Hematopoietic multipotent progenitor cell treated with erythropoietin and hydrocortisone succinate and interleukin-3 and kit ligand, for 8 days (in vitro differentiated cells): ENCODE results near the gene ZNF862.

Source experiments
- DNase-seq: peaks from one replicate; pipeline ENCODE4 v3.0.0-alpha.2; 2015

The ZNF862 gene

DNA sequence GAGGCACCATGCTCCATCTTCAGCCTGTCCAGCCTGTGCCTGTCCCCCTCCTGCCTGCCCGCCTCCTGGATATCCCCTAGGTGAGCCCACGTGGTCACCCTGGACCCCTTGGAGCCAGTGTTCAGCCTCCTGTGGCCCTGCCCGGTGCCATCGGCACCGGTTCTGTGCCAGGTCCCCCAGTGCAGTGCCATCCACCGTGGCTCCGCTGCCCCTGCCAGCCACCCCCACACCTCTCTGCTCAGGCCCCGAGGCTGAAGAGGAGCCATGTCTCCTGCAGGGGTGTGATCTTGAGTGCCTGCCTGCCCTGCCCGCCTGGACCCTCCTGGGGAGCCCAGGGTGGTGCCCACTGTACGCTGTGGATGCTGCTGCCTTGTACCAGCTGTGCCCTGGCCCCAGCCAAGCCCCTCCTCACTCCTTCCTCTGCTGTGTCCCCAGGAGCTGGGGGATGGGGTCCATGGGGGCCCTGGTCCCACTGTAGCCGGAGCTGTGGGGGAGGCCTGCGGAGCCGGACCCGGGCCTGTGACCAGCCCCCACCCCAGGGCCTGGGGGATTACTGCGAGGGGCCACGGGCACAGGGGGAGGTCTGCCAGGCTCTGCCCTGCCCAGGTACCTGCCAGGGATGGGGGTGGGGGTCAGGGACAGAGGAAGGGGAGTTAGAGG is 26.2 kb upstream of the ZNF862 start:
- no peak for DNase-seq

DNA sequence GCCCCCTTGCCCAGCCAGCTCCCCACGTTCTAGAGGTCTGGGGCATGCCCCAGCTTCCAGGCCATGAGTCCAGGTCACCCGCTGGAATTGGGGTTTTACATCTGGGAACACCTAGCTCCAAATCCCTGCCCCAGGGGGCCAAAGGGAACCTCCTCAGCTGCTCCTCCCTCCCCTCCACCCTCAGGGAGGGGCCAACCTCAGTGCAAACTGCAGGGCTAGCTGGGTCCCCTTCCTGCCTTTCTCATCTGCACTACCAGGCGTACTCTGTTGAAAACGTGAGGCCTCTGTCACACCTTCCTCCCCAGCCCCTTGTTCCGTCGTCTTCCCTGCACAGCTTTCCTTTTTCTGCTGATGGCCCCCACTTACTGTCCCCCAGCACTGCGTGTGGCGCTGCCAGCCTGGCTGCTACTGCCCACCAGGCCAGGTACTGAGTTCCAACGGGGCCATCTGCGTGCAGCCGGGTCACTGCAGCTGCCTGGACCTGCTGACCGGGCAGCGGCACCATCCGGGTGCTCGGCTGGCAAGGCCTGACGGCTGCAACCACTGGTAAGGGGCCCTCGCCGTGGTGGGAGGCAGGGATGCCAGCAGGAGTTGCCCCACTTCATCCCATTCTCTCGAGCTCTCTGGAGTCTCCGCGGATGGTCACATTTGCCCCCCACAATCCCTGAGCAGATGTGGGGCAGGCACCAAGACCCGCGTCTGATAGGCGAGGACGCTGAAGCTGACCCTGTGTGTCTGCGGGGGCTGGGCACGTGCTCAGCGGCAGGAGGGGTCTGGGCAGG is 24.7 kb upstream of the ZNF862 start:
- no peak for DNase-seq

DNA sequence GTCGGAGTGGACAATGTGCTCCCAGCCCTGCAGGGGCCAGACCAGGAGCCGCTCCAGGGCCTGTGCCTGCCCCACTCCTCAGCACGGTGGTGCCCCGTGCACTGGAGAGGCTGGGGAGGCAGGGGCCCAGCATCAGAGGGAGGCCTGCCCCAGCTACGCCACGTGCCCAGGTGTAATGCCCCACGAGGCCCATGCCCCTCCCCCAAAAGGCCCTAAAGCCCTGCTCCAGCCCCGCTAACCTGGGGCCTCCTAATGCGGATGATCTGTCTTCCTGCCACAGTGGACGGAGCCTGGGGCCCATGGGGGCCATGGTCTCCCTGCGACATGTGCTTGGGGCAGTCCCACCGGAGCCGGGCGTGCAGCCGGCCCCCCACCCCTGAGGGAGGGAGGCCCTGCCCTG is 23.7 kb upstream of the ZNF862 start:
- no peak for DNase-seq

DNA sequence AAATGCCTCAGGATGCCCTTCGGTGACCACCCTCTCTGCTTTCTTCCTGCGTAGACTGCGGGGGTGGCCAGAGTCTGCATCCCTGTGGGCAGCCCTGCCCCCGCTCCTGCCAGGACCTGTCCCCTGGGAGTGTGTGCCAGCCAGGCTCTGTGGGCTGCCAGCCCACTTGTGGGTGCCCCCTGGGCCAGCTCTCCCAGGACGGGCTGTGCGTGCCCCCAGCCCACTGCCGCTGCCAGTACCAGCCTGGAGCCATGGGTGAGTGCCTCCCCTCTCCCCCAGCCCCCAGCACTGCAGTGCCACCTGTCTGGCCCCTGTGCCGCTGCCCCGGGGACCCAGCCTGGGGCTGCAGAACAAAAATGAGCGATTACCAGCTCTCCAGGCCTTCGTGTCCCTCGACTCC is 23.1 kb upstream of the ZNF862 start:
- no peak for DNase-seq

DNA sequence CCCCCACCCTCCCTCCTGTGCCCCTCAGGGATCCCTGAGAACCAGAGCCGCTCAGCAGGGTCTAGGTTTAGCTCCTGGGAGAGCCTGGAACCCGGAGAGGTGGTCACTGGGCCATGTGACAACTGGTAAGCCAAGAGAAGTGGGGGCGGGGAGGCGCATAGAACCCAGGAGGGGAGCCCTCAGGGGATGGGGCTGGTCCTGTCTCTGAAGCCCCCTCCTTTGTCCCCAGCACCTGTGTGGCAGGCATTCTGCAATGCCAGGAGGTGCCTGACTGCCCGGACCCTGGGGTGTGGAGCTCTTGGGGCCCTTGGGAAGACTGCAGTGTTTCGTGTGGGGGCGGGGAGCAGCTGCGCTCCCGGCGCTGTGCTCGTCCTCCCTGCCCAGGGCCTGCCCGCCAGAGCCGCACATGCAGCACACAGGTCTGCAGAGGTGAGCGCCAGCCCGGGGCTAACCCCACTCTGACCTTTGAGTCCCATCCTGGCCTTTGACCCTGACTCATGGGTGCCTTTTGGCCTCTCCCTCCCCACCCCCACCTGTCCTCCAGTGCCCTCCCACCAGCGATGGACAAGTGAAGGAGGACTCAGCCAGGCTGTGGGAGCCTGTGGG is 22.4 kb upstream of the ZNF862 start:
- no peak for DNase-seq

DNA sequence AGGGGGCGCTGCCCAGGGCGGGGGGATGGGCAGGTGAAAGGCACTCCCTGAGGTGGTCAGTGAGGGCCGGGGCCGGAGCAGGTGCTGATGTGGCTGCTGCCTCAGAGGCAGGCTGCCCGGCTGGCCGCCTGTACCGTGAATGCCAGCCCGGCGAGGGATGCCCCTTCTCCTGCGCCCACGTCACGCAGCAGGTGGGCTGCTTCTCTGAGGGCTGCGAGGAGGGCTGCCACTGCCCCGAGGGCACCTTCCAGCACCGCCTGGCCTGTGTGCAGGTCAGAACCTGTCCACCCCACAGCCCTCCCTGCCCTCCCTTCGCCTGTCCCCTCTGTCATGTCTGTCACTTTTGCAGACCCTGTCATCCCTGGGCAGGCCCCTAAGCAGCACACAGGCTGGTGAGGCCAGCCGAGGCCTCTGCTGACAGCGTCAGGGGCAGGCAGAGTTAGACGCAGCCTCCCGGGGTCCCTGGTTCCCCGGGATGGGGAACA is 21.9 kb upstream of the ZNF862 start:
- no peak for DNase-seq

DNA sequence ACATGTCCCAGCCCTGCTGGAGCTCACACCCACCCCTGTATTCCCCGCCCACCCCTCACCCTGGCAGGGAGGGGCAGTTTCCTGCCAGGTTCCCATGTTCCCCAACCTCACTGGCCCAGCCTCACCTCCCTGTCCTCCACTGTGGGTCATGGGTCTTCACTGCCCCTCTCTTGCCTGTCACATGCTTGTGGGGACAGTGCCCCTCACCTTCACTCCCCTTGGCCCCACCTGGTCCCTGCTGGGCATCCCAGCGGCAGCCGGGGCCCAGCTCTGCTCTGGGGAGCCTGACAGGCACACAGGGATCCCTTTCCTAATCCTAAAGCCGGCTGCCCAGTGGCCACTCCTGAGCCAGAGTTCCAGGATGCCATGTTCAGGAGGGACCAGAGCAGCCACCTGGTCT is 21.4 kb upstream of the ZNF862 start:
- no peak for DNase-seq

DNA sequence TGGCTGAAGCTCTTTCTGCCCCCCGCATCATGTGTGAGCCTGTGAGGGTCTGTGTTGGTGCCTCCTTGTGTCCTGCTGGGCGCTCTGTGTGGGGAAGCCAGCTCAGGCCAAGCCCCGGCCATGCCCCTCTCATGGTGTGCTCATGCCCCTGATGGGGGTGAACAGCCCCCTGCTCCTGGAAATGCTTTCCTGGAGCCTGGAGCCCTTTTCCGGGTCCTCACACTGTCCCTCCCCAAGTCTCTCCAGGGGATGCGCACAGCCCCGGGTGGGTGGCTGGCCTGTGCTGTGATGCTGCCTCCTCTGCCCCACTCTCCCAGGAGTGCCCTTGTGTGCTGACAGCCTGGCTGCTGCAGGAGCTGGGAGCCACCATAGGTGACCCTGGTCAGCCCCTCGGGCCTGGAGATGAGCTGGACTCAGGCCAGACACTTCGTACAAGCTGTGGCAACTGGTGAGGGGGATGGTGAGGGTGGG is 20.8 kb upstream of the ZNF862 start:
- no peak for DNase-seq

DNA sequence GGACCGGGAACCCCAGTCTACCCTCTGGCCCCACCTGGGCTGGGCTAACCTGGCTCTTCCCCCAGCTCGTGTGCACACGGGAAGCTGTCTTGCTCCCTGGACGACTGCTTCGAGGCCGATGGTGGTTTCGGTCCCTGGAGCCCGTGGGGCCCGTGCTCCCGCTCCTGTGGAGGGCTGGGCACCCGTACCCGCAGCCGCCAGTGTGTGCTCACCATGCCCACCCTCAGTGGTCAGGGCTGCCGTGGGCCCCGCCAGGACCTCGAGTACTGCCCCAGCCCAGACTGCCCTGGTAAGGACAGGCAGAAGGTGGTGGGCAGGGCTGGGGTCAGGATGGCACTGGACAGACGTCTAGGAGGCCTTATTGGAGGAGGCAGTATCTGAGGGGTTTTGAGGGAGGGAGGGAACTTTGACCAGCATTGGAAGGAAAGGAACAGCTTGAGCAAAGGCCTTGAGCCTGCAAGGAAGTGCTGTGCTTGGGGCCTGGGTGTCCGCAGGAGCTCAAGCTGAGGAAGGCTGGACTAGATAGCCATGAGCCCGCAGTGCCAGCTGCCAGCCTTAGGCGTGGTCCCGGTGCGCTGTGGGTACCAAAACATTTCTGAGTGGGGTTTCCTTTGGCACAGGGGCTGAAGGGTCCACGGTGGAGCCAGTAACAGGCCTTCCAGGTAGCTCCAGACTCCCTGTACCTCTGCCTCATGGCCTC is 20.2 kb upstream of the ZNF862 start:
- DNase-seq = no peak

DNA sequence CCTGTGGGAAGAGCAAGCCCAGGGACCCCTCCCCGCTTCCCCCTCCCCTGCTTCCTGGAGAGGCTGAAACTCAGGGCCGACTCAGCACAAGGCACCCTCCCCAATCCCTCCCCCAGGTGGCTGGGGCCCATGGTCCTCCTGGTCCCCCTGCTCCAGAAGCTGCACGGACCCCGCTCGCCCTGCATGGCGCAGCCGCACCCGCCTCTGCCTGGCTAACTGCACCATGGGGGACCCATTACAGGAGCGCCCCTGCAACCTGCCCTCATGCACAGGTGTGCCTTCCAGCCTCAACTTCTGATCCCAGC is 19.7 kb upstream of the ZNF862 start:
- no peak for DNase-seq

DNA sequence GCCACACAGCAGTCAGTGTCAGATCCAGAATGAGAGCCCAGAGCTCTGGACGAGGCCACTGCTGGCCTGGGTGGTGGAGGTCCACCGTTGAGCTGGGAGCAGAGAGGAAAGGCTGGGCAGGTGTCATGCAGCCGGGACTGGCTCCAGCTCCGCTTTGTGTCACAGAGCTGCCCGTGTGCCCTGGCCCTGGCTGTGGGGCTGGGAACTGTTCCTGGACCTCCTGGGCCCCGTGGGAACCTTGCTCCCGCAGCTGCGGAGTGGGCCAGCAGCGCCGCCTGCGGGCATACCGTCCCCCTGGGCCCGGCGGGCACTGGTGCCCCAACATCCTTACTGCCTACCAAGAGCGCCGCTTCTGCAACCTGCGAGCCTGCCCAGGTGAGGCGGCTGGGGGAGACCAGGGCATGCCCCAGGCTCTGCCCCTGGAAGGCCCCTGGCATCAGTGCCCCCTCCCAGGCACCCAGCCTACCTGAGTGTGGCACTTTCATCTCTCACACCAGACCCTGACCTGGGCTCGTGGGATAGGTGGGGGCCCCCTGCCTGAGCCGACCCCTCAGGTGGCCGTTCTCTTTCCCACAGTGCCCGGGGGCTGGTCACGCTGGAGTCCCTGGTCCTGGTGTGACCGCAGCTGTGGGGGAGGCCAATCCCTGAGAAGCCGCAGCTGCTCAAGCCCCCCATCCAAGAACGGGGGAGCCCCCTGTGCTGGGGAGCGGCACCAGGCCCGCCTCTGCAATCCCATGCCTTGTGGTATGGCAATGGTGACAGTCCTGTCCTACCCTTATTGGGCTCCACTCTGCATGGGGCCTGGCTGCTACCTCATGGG is 18.8 kb upstream of the ZNF862 start:
- DNase-seq = no peak

DNA sequence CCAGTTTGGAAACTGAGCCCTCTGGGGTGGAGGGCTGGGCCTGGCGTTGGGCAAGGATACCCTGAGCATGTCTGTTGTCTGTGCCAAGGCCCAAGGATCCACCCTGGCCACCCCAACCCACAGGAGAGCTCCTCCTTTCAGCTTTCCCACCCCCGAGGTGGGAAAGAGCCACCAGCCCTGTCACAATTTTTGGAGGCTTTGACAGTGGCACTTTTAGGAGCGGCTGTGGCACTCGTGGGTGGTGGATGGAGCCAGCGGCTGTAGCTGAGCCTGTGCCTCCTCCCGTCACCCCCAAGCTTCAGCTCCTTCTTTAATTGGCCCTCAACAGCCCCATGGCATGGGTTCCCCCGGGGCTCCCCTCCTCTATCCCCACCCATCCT is 18.2 kb upstream of the ZNF862 start:
- no peak for DNase-seq

DNA sequence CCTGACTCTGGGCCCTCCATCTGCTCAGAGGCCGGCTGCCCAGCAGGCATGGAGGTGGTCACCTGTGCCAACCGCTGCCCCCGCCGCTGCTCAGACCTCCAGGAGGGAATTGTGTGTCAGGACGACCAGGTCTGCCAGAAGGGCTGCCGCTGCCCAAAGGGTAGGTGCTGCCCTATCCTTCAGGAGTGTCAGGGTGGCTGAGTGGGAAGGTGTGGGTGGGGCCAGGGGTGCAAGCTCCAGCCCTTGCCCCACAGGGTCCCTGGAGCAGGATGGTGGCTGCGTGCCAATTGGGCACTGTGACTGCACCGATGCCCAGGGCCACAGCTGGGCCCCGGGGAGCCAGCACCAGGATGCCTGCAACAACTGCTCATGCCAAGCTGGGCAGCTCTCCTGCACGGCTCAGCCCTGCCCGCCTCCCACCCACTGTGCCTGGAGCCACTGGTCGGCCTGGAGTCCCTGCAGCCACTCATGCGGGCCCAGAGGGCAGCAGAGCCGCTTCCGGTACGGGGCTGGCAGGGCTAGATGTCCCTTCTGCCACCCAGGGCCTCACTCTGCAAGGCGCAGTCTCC is 17.5 kb upstream of the ZNF862 start:
- no peak for DNase-seq

DNA sequence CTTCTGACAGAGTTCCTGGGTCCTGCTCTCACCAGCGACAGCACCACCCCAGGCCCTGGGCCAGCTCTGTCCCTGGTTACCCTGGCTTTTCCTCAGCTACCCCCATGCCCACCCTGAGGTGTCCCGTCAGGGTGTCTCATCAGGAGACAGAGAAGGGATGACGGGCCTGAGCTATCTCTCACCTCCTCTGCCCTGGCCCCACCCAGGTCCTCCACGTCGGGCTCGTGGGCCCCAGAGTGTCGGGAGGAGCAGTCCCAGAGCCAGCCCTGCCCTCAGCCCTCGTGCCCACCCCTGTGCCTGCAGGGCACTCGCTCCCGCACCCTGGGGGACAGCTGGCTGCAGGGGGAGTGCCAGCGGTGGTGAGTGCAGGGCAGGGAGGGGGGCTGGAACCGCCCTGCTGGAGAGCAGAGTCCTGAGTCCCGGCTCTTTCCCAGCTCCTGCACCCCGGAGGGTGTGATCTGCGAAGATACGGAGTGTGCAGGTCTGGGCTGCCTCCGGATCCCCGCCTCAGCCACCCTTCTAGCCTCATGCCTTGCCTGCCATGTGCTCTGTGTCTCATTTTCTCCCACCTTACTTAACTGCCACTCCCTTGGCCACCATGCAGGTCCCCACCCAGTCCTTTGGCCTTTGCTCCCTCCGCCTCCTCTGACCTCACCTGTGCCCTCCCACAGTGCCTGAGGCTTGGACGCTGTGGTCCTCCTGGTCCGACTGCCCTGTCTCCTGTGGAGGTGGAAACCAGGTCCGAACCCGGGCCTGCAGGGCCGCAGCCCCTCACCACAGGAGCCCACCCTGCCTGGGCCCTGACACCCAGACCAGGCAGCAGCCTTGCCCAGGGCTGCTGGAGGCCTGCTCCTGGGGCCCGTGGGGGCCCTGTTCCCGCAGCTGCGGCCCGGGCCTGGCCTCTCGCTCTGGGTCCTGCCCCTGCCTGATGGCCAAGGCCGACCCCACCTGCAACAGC is 16.7 kb upstream of the ZNF862 start:
- DNase-seq = no peak

DNA sequence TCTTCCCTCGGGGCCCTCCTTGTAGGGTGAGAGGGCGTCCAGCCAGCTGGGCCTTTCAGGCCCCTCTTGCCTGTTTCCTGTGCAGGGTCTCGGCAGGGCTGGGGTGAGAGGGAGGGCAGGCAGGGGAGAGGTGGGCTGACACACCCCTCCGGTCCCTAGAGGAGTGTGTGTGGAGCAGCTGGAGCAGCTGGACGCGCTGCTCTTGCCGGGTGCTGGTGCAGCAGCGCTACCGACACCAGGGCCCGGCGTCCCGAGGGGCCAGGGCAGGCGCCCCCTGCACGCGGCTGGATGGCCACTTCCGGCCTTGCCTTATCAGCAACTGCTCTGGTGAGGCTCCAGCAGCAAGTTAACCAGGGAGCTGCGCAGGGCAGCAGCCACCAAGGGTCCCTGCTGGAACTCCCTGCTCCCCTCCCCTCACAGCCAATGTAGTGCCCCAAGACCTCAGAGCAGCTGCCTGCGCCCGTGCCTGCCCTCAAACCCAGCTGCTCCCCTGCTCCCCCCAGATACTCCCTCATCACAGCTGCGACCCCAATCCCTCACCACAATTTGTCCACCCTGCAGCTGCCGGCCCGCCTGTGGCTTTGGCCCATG is 15.7 kb upstream of the ZNF862 start:
- no peak for DNase-seq

DNA sequence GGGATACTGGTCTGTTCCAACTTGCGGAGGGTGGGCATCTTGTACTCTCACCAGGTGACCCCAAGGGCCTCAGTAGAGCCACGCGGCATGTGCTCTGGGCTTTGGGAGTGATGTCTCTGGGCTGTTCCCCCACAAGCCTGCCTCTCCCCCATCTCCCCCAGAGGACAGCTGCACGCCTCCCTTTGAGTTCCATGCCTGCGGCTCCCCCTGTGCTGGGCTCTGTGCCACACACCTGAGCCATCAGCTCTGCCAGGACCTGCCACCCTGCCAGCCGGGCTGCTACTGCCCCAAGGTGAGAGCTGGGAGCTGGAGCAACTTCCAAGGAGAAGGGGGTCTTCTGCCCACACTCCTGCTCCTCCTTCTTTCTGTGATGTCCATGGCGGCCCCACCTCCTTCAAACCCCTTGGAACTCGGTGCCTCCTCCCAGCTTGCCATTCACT is 15.0 kb upstream of the ZNF862 start:
- DNase-seq = no peak

DNA sequence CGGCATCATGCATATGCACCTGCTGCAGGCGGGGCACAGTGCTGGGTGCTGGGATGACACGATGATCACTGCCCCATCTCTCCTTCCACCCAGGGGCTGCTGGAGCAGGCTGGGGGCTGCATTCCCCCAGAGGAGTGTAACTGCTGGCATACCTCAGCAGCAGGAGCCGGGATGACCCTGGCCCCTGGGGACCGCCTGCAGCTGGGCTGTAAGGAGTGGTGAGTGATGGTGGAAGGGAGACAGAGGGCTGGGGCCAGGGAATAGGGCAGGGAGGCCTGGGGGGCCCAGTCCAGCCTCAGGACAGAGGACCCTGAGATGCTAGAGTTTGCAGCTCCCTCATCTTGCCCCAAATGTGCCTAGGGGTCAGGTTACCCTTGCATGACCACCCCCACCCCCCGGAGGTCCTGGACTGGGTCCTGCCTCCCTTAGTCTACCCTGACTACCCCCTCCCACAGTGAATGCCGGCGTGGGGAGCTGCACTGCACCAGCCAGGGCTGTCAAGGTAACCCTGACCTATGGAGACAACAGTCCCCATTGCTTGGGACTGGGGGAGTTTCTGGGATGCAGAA is 14.5 kb upstream of the ZNF862 start:
- DNase-seq = no peak

DNA sequence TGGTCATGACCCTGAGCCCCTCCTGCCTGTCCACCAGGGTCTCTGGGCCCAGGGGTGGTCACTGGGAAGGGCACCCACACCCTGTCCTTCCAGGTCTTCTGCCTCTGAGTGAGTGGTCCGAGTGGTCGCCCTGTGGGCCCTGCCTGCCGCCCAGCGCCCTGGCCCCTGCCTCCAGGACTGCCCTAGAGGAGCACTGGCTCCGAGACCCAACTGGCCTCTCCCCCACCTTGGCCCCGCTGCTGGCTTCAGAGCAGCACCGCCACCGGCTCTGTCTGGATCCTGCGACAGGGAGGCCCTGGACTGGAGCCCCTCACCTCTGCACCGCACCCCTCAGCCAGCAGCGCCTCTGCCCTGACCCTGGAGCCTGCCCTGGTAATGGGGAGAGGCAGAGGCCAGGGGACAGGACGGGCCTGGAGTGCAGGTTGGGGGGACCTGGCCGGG is 13.9 kb upstream of the ZNF862 start:
- DNase-seq = no peak

DNA sequence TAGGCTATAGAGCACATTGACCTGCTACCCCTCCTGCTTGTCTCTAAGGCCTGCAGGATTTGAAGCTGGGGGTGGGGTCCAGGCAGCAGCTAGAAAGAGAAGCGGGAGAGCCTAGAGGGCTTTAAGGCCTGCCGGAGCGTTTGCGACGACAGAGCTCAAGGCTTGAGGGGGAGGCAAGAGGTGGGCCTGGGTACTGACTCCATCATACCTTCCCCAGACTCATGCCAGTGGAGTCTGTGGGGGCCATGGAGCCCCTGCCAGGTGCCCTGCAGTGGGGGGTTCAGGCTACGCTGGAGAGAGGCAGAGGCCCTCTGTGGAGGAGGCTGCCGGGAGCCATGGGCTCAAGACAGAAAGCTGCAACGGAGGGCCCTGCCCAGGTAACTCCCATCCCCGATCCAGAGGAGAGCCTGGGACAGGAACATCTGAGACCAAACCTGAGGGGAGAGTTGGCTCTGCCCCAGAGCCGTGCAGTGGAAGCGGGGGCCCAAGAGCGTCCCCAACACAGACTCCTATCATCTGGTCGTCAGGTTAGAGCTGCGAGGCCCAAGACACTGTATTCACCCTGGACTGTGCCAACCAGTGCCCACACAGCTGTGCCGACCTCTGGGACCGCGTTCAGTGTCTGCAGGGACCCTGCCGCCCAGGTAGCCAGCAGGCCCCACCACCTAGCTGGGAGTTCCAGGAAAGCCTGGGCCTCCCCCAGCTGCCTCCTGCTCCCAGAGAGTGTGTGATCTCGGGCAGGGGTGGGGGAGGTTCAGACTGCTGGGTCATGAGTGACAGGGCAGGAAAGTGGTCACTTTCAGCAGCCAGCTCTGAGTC is 13.2 kb upstream of the ZNF862 start:
- no peak for DNase-seq
